Measurements from ENCODE around the gene HM13.

GRCh38 chr20:31570735-31571617 is 56.7 kb downstream of the HM13 start:
- TF ChIP-seq POLR2A (IDR thresholded peaks at IDR 0.05; ENCODE audit: low read depth, low read length) (no peak), POLR2AphosphoS5 (IDR thresholded peaks at IDR 0.05; ENCODE audit: low read depth, low read length) (no peak), TAF1 (IDR thresholded peaks at IDR 0.05; ENCODE audit: borderline replicate concordance, low read depth, low read length) (no peak)

All from GM12892 (cell line).